SH-SY5Y (cell line): Measurements from ENCODE around the gene RAPGEF2.

Source experiments
- GATA2 ChIP-seq: IDR thresholded peaks from 2 replicates; pipeline ENCODE4 v1.6.1; 2011; ENCODE audit warnings: mild to moderate bottlenecking, low read depth, low read length
- GATA3 ChIP-seq: IDR thresholded peaks from 2 replicates; pipeline ENCODE4 v1.6.1; 2011; ENCODE audit warnings: low read depth, mild to moderate bottlenecking, low read length, moderate library complexity

GRCh38 chr4:159235779-159236368 lies 133.0 kb downstream of the RAPGEF2 start:
- TF ChIP-seq GATA2 (no peak), GATA3 (no peak)
